ENCODE results near the gene SLC24A5.

Gene SLC24A5

GRCh38 chr15:48112242-48112641 lies 8.5 kb upstream of the SLC24A5 start:
- DNase-seq (ENCODE audit: low read depth) = peak; percentile 29

- no peak for DNase-seq (ENCODE audit: low read depth)
These were observed 1.5 kb upstream of the SLC24A5 start for GRCh38 chr15:48119277-48119676.

GRCh38 chr15:48121849-48122248 lies 1.1 kb downstream of the SLC24A5 start:
- no peak for DNase-seq (ENCODE audit: low read depth)

GRCh38 chr15:48126667-48127355 lies 6.0 kb downstream of the SLC24A5 start:
- no peak for DNase-seq (ENCODE audit: low read depth)

GRCh38 chr15:48131324-48131723 lies 10.5 kb downstream of the SLC24A5 start:
- no peak for DNase-seq (ENCODE audit: low read depth)

GRCh38 chr15:48132874-48133273 lies 12.1 kb downstream of the SLC24A5 start:
- DNase-seq (ENCODE audit: low read depth) = no peak

- peak; percentile 69 for DNase-seq (ENCODE audit: low read depth)
These were observed 23.1 kb downstream of the SLC24A5 start for GRCh38 chr15:48143856-48144255.

GRCh38 chr15:48144889-48145288 lies 24.1 kb downstream of the SLC24A5 start:
- peak; percentile 53 for DNase-seq (ENCODE audit: low read depth)

GRCh38 chr15:48145923-48146322 lies 25.1 kb downstream of the SLC24A5 start:
- peak; percentile 28 for DNase-seq (ENCODE audit: low read depth)

- DNase-seq (ENCODE audit: low read depth) = no peak
These were observed 26.6 kb downstream of the SLC24A5 start for GRCh38 chr15:48147358-48147757.

GRCh38 chr15:48149858-48150257 lies 29.1 kb downstream of the SLC24A5 start:
- DNase-seq (ENCODE audit: low read depth) = peak; percentile 77

- DNase-seq (ENCODE audit: low read depth) = no peak
These were observed 32.7 kb downstream of the SLC24A5 start for GRCh38 chr15:48153526-48153925.

- DNase-seq (ENCODE audit: low read depth) = no peak
These were observed 47.8 kb downstream of the SLC24A5 start for GRCh38 chr15:48168616-48169015.

GRCh38 chr15:48170981-48171380 lies 50.2 kb downstream of the SLC24A5 start:
- no peak for DNase-seq (ENCODE audit: low read depth)

GRCh38 chr15:48175126-48175525 lies 54.3 kb downstream of the SLC24A5 start:
- no peak for DNase-seq (ENCODE audit: low read depth)

GRCh38 chr15:48176112-48176511 lies 55.3 kb downstream of the SLC24A5 start:
- DNase-seq (ENCODE audit: low read depth) = peak; percentile 13

GRCh38 chr15:48176957-48177356 lies 56.2 kb downstream of the SLC24A5 start:
- DNase-seq (ENCODE audit: low read depth) = no peak

GRCh38 chr15:48177383-48177765 lies 56.6 kb downstream of the SLC24A5 start:
- peak; percentile 58 for DNase-seq (ENCODE audit: low read depth)

- DNase-seq (ENCODE audit: low read depth) = peak; percentile 70
These were observed 57.2 kb downstream of the SLC24A5 start, which contains the start of gene MYEF2 for GRCh38 chr15:48177766-48178647. Gene MYEF2 (minus strand): TSS chr15:48178295. CDS start chr15:48178237, 58 bp downstream.

GRCh38 chr15:48178648-48178931 lies 57.8 kb downstream of the SLC24A5 start:
- no peak for DNase-seq (ENCODE audit: low read depth)

GRCh38 chr15:48182749-48183148 lies 62.0 kb downstream of the SLC24A5 start:
- no peak for DNase-seq (ENCODE audit: low read depth)

- DNase-seq (ENCODE audit: low read depth) = no peak
These were observed 64.7 kb downstream of the SLC24A5 start for GRCh38 chr15:48185529-48185928.

- DNase-seq (ENCODE audit: low read depth) = no peak
These were observed 65.5 kb downstream of the SLC24A5 start for GRCh38 chr15:48186271-48186670.
